ENCODE measurements around the gene SS18L1. TPM values are rescaled to one million over a fixed set of nuclear protein-coding genes. Genes with fewer than 3 reads are reported as not detected.
"Not testable (repeated sequence)": the region's sequence is repeated elsewhere in the genome, so short reads cannot be mapped to it uniquely, and the experiment has no call there.

SS18L1 gene
- polyA plus RNA-seq, 2 donors = 5.5 to 14.7 TPM

- no peak overlapping the region for H3K27ac ChIP-seq (ENCODE audit: low read depth in 2 of 2, low read length in 1 of 2)
- no peaks in the 10 kb centered on the region for H3K36me3 ChIP-seq (ENCODE audit: control insufficient read depth in 2 of 2, insufficient read depth in 2 of 2, low read length in 1 of 2)
- H3K9me3 ChIP-seq (ENCODE audit: control insufficient read depth in 2 of 2, insufficient read depth in 1 of 2, low read depth in 1 of 2, low read length in 1 of 2) = peaks cover 20 to 46% of the 10 kb centered on the region in 2 donors
- H3K27me3 ChIP-seq (ENCODE audit: control insufficient read depth in 1 of 2, insufficient read depth in 2 of 2, low read length in 2 of 2) = peaks cover 0 to 2% of the 10 kb centered on the region in 2 donors
- no peak overlapping the region for H3K4me3 ChIP-seq (ENCODE audit: low read depth in 1 of 2, low read length in 2 of 2)
- H3K4me1 ChIP-seq (ENCODE audit: control insufficient read depth in 2 of 2, insufficient read depth in 2 of 2, low read length in 1 of 2) = no peaks in the 10 kb centered on the region
- 89 to 95% methylated on average over 6 of the region's 6 CpGs for WGBS, 2 donors
Observed at GRCh38 chr20:62111148-62111547, 32.4 kb upstream of the SS18L1 start.

- Histone ChIP-seq H3K4me3 (ENCODE audit: low read depth in 1 of 2, low read length in 2 of 2) (no peak overlapping the region), H3K36me3 (ENCODE audit: control insufficient read depth in 2 of 2, insufficient read depth in 2 of 2, low read length in 1 of 2) (no peaks in the 10 kb centered on the region), H3K4me1 (ENCODE audit: control insufficient read depth in 2 of 2, insufficient read depth in 2 of 2, low read length in 1 of 2) (peaks cover 0 to 4% of the 10 kb centered on the region in 2 donors), H3K27ac (ENCODE audit: low read depth in 2 of 2, low read length in 1 of 2) (no peak overlapping the region), H3K9me3 (ENCODE audit: control insufficient read depth in 2 of 2, insufficient read depth in 1 of 2, low read depth in 1 of 2, low read length in 1 of 2) (peaks cover 17 to 34% of the 10 kb centered on the region in 2 donors), H3K27me3 (ENCODE audit: control insufficient read depth in 1 of 2, insufficient read depth in 2 of 2, low read length in 2 of 2) (peaks cover 0 to 10% of the 10 kb centered on the region in 2 donors)
- 89 to 91% methylated on average over 6 of the region's 6 CpGs for WGBS, 2 donors
Observed at GRCh38 chr20:62112368-62112767, 31.2 kb upstream of the SS18L1 start.

- Histone ChIP-seq H3K27ac (ENCODE audit: low read depth in 2 of 2, low read length in 1 of 2) (no peak overlapping the region), H3K27me3 (ENCODE audit: control insufficient read depth in 1 of 2, insufficient read depth in 2 of 2, low read length in 2 of 2) (peaks cover 0 to 11% of the 10 kb centered on the region in 2 donors), H3K4me1 (ENCODE audit: control insufficient read depth in 2 of 2, insufficient read depth in 2 of 2, low read length in 1 of 2) (peaks cover 0 to 4% of the 10 kb centered on the region in 2 donors), H3K4me3 (ENCODE audit: low read depth in 1 of 2, low read length in 2 of 2) (no peak overlapping the region), H3K9me3 (ENCODE audit: control insufficient read depth in 2 of 2, insufficient read depth in 1 of 2, low read depth in 1 of 2, low read length in 1 of 2) (peaks cover 9 to 26% of the 10 kb centered on the region in 2 donors), H3K36me3 (ENCODE audit: control insufficient read depth in 2 of 2, insufficient read depth in 2 of 2, low read length in 1 of 2) (no peaks in the 10 kb centered on the region)
- WGBS, 2 donors = 41 to 54% methylated on average over 8 of the region's 8 CpGs
Observed at GRCh38 chr20:62114894-62115293, 28.7 kb upstream of the SS18L1 start.

- peaks cover 0 to 11% of the 10 kb centered on the region in 2 donors for H3K27me3 ChIP-seq (ENCODE audit: control insufficient read depth in 1 of 2, insufficient read depth in 2 of 2, low read length in 2 of 2)
- 78 to 85% methylated on average over 7 of the region's 7 CpGs for WGBS, 2 donors
Observed at GRCh38 chr20:62115800-62116407, 27.7 kb upstream of the SS18L1 start.

GRCh38 chr20:62116558-62117361 lies 26.8 kb upstream of the SS18L1 start:
- H3K9me3 ChIP-seq (ENCODE audit: control insufficient read depth in 2 of 2, insufficient read depth in 1 of 2, low read depth in 1 of 2, low read length in 1 of 2) = peaks cover 9 to 22% of the 10 kb centered on the region in 2 donors
- H3K4me1 ChIP-seq (ENCODE audit: control insufficient read depth in 2 of 2, insufficient read depth in 2 of 2, low read length in 1 of 2) = peaks cover 0 to 4% of the 10 kb centered on the region in 2 donors
- 79 to 84% methylated on average over 38 of the region's 38 CpGs for WGBS, 2 donors
- H3K27ac ChIP-seq (ENCODE audit: low read depth in 2 of 2, low read length in 1 of 2) = no peak overlapping the region
- H3K36me3 ChIP-seq (ENCODE audit: control insufficient read depth in 2 of 2, insufficient read depth in 2 of 2, low read length in 1 of 2) = no peaks in the 10 kb centered on the region
- H3K27me3 ChIP-seq (ENCODE audit: control insufficient read depth in 1 of 2, insufficient read depth in 2 of 2, low read length in 2 of 2) = peaks cover 0 to 11% of the 10 kb centered on the region in 2 donors
- no peak overlapping the region for H3K4me3 ChIP-seq (ENCODE audit: low read depth in 1 of 2, low read length in 2 of 2)

More at GRCh38 chr20:62115800-62116407, 27.7 kb upstream of the SS18L1 start:
- not testable (repeated sequence) for H3K4me3 ChIP-seq (ENCODE audit: low read depth in 1 of 2, low read length in 2 of 2); H3K27ac ChIP-seq (ENCODE audit: low read depth in 2 of 2, low read length in 1 of 2); H3K4me1 ChIP-seq (ENCODE audit: control insufficient read depth in 2 of 2, insufficient read depth in 2 of 2, low read length in 1 of 2); H3K36me3 ChIP-seq (ENCODE audit: control insufficient read depth in 2 of 2, insufficient read depth in 2 of 2, low read length in 1 of 2)
- H3K9me3 ChIP-seq (ENCODE audit: control insufficient read depth in 2 of 2, insufficient read depth in 1 of 2, low read depth in 1 of 2, low read length in 1 of 2) = peaks cover 9 to 22% of the 10 kb centered on the region in 2 donors

GRCh38 chr20:62117362-62117646 lies 26.3 kb upstream of the SS18L1 start:
- peaks cover 4 to 17% of the 10 kb centered on the region in 2 donors for H3K9me3 ChIP-seq (ENCODE audit: control insufficient read depth in 2 of 2, insufficient read depth in 1 of 2, low read depth in 1 of 2, low read length in 1 of 2)
- peaks cover 0 to 11% of the 10 kb centered on the region in 2 donors for H3K27me3 ChIP-seq (ENCODE audit: control insufficient read depth in 1 of 2, insufficient read depth in 2 of 2, low read length in 2 of 2)
- 39 to 61% methylated on average over 9 of the region's 9 CpGs for WGBS, 2 donors
- H3K4me1 ChIP-seq (ENCODE audit: control insufficient read depth in 2 of 2, insufficient read depth in 2 of 2, low read length in 1 of 2) = peaks cover 0 to 4% of the 10 kb centered on the region in 2 donors
- no peak overlapping the region for H3K27ac ChIP-seq (ENCODE audit: low read depth in 2 of 2, low read length in 1 of 2)
- H3K36me3 ChIP-seq (ENCODE audit: control insufficient read depth in 2 of 2, insufficient read depth in 2 of 2, low read length in 1 of 2) = no peaks in the 10 kb centered on the region
- H3K4me3 ChIP-seq (ENCODE audit: low read depth in 1 of 2, low read length in 2 of 2) = no peak overlapping the region

GRCh38 chr20:62117658-62118057 lies 25.9 kb upstream of the SS18L1 start:
- peaks cover 2 to 14% of the 10 kb centered on the region in 2 donors for H3K9me3 ChIP-seq (ENCODE audit: control insufficient read depth in 2 of 2, insufficient read depth in 1 of 2, low read depth in 1 of 2, low read length in 1 of 2)
- no peak overlapping the region for H3K27ac ChIP-seq (ENCODE audit: low read depth in 2 of 2, low read length in 1 of 2)
- H3K4me3 ChIP-seq (ENCODE audit: low read depth in 1 of 2, low read length in 2 of 2) = no peak overlapping the region
- H3K4me1 ChIP-seq (ENCODE audit: control insufficient read depth in 2 of 2, insufficient read depth in 2 of 2, low read length in 1 of 2) = peaks cover 0 to 4% of the 10 kb centered on the region in 2 donors
- WGBS, 2 donors = 32 to 43% methylated on average over 15 of the region's 15 CpGs
- H3K27me3 ChIP-seq (ENCODE audit: control insufficient read depth in 1 of 2, insufficient read depth in 2 of 2, low read length in 2 of 2) = peaks cover 0 to 11% of the 10 kb centered on the region in 2 donors
- no peaks in the 10 kb centered on the region for H3K36me3 ChIP-seq (ENCODE audit: control insufficient read depth in 2 of 2, insufficient read depth in 2 of 2, low read length in 1 of 2)

- no peaks in the 10 kb centered on the region for H3K36me3 ChIP-seq (ENCODE audit: control insufficient read depth in 2 of 2, insufficient read depth in 2 of 2, low read length in 1 of 2)
- whole genome bisulfite sequencing, 2 donors = 54 to 55% methylated on average over 20 to 21 of the region's 21 CpGs
- no peak overlapping the region for H3K27ac ChIP-seq (ENCODE audit: low read depth in 2 of 2, low read length in 1 of 2)
- H3K9me3 ChIP-seq (ENCODE audit: control insufficient read depth in 2 of 2, insufficient read depth in 1 of 2, low read depth in 1 of 2, low read length in 1 of 2) = peaks cover 0 to 7% of the 10 kb centered on the region in 2 donors
- H3K4me3 ChIP-seq (ENCODE audit: low read depth in 1 of 2, low read length in 2 of 2) = no peak overlapping the region
- peaks cover 0 to 9% of the 10 kb centered on the region in 2 donors for H3K27me3 ChIP-seq (ENCODE audit: control insufficient read depth in 1 of 2, insufficient read depth in 2 of 2, low read length in 2 of 2)
- H3K4me1 ChIP-seq (ENCODE audit: control insufficient read depth in 2 of 2, insufficient read depth in 2 of 2, low read length in 1 of 2) = peaks cover 3 to 4% of the 10 kb centered on the region in 2 donors
Observed at GRCh38 chr20:62118113-62119043, 25.2 kb upstream of the SS18L1 start.

GRCh38 chr20:62119115-62119514 lies 24.5 kb upstream of the SS18L1 start:
- Histone ChIP-seq H3K27me3 (ENCODE audit: control insufficient read depth in 1 of 2, insufficient read depth in 2 of 2, low read length in 2 of 2) (peaks cover 0 to 9% of the 10 kb centered on the region in 2 donors), H3K4me1 (ENCODE audit: control insufficient read depth in 2 of 2, insufficient read depth in 2 of 2, low read length in 1 of 2) (peaks cover 3 to 10% of the 10 kb centered on the region in 2 donors), H3K4me3 (ENCODE audit: low read depth in 1 of 2, low read length in 2 of 2) (no peak overlapping the region), H3K9me3 (ENCODE audit: control insufficient read depth in 2 of 2, insufficient read depth in 1 of 2, low read depth in 1 of 2, low read length in 1 of 2) (no peaks in the 10 kb centered on the region), H3K36me3 (ENCODE audit: control insufficient read depth in 2 of 2, insufficient read depth in 2 of 2, low read length in 1 of 2) (no peaks in the 10 kb centered on the region), H3K27ac (ENCODE audit: low read depth in 2 of 2, low read length in 1 of 2) (no peak overlapping the region)
- 78 to 80% methylated on average over 5 of the region's 5 CpGs for WGBS, 2 donors

All from esophagus (tissue), 2 donors.